HepG2 (cell line): Measurements from ENCODE around the gene SNX6. TPM values are rescaled to one million over a fixed set of nuclear protein-coding genes. Genes with fewer than 3 reads are reported as not detected.
A peak's percentile ranks its signal among the peaks of the same experiment; 100 is the strongest.

ENCODE experiments used
- AKAP8 ChIP-seq: sonication (generic); formaldehyde crosslinking; IDR thresholded peaks from 2 replicates; pipeline ENCODE4 v1.5.1; 2020; ENCODE audit warnings: mild to moderate bottlenecking, missing genetic modification reagents
- FOXO4 ChIP-seq: sonication (generic); formaldehyde crosslinking; conservative IDR thresholded peaks from 2 replicates; pipeline ENCODE4 v1.8.1; 2023; ENCODE audit warnings: missing genetic modification reagents
- HNRNPK ChIP-seq: fragments of 200-400 bp; formaldehyde crosslinking; IDR thresholded peaks from 2 replicates; pipeline ENCODE4 v1.6.1; 2018; ENCODE audit warnings: low read length, low read depth, moderate library complexity, mild to moderate bottlenecking; ENCODE audit not compliant: poor library complexity, severe bottlenecking
- NFRKB ChIP-seq: fragments of 450-650 bp; IDR thresholded peaks from 2 replicates; pipeline ENCODE4 v1.6.1; 2017
- PBX3 ChIP-seq: sonication (generic); formaldehyde crosslinking; IDR thresholded peaks from 2 replicates; pipeline ENCODE4 v1.8.1; 2023; ENCODE audit warnings: missing genetic modification reagents, inconsistent platforms, borderline replicate concordance
- RFXAP ChIP-seq: sonication (generic); formaldehyde crosslinking; IDR thresholded peaks from 2 replicates; pipeline ENCODE4 v1.4.0; 2020; ENCODE audit warnings: missing genetic modification reagents, borderline replicate concordance
- SMAD9 ChIP-seq: sonication (generic); formaldehyde crosslinking; IDR thresholded peaks from 2 replicates; pipeline ENCODE4 v1.5.1; 2020; ENCODE audit warnings: mild to moderate bottlenecking, missing genetic modification reagents
- STAG1 ChIP-seq: sonication (generic); formaldehyde crosslinking; IDR thresholded peaks from 2 replicates; pipeline ENCODE4 v1.4.0; 2020; ENCODE audit warnings: missing genetic modification reagents
- ZNF3 ChIP-seq: IDR thresholded peaks from 2 replicates; pipeline ENCODE4 v1.7.0; 2017; ENCODE audit warnings: inconsistent platforms
- ZNF331 ChIP-seq: sonication (generic); formaldehyde crosslinking; IDR thresholded peaks from 2 replicates; pipeline ENCODE4 v1.4.0; 2020; ENCODE audit warnings: missing genetic modification reagents
- ZNF672 ChIP-seq: sonication (generic); formaldehyde crosslinking; IDR thresholded peaks from 2 replicates; pipeline ENCODE4 v1.8.1; 2022; ENCODE audit warnings: missing genetic modification reagents
- ZNF747 ChIP-seq: sonication (generic); formaldehyde crosslinking; IDR thresholded peaks from 2 replicates; pipeline ENCODE4 v1.8.1; 2023; ENCODE audit warnings: missing genetic modification reagents, mild to moderate bottlenecking, borderline replicate concordance
- ZNF780A ChIP-seq: sonication (generic); formaldehyde crosslinking; IDR thresholded peaks from 2 replicates; pipeline ENCODE4 v1.8.0; 2022; ENCODE audit warnings: mild to moderate bottlenecking, missing genetic modification reagents, moderate library complexity
- polyA plus RNA-seq, 8 experiments: library from polyadenylated mRNA; depleted of rRNA in 3 of 8; stranded (reverse) in 7 of 8; unstranded in 1 of 8; fragments of >200 nt; fragmentation: Illumina TruSeq in 4 of 8; extraction: Trizol in 4 of 8; gene quantifications; 2 replicates each; pipeline versions ENCODE4 v1.2.1 to v1.2.3, GENCODE V29; 2011 to 2016; ENCODE audit warnings: low read depth in 4 of 8, missing spikeins in 1 of 8, mixed read lengths in 1 of 8; ENCODE audit not compliant: insufficient read depth in 1 of 8
- total RNA-seq, 5 experiments: library from RNA; depleted of rRNA; stranded (reverse); fragments of >200 nt; fragmentation: Illumina TruSeq; extraction: Trizol; gene quantifications; 2 replicates each; pipeline ENCODE4 v1.2.3, GENCODE V29; 2016; ENCODE audit warnings: low read depth in 1 of 5
- TF ChIP-seq, protein P1 (sequence below): sonication (generic); formaldehyde crosslinking; IDR thresholded peaks from 2 replicates; pipeline ENCODE4 v1.4.0; 2020; ENCODE audit warnings: low read depth, missing genetic modification reagents
- TF ChIP-seq, protein P2 (sequence below): sonication (generic); formaldehyde crosslinking; IDR thresholded peaks from 2 replicates; pipeline ENCODE4 v1.8.1; 2023; ENCODE audit warnings: mild to moderate bottlenecking, missing genetic modification reagents
- TF ChIP-seq, protein P3 (sequence below): sonication (generic); formaldehyde crosslinking; IDR thresholded peaks from 2 replicates; pipeline ENCODE4 v1.5.0; 2020; ENCODE audit warnings: mild to moderate bottlenecking, missing genetic modification reagents
- TF ChIP-seq, protein P4 (sequence below): fragments of 450-650 bp; IDR thresholded peaks from 2 replicates; pipeline ENCODE4 v1.6.1; 2016

Gene SNX6
- total and polyA plus RNA-seq, 2 of the 13 experiments (the other 11 are each of a cell fraction or from before 2014, with no cell fraction given), result 92.3 to 169 TPM

DNA sequence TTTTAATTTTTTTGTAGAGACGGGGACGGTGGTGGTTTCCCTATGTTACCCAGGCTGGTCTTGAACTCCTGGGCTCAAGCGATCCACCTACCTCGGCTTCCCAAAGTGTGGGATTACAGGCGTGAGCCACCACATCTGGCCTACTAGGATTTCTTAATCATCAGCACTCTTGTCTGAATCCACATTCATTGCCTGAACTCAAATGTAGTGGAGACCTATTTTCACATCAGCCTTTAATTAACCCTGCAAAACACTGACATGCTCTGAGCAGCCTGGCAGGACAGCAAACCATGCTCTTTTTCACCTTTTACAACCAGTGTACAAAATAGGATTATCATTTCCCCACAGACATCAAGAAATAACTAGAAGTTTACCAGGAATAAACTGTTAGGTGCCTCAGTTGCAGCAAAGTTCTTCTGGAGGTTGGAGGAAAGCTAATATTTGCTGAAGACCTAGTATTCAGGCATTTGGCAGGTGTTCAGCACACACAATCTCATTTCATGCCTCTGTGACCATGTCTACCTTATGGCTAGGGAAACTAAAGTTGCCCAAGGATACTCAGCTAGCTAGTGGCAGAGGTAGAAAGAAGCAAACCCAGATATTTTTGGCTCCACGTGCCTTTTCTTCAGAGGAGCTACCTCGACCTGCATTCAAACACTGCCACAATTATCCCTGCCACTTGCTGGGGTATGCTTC lies 46.7 kb upstream of the SNX6 start (continued):
- TF ChIP-seq, protein P1, sequence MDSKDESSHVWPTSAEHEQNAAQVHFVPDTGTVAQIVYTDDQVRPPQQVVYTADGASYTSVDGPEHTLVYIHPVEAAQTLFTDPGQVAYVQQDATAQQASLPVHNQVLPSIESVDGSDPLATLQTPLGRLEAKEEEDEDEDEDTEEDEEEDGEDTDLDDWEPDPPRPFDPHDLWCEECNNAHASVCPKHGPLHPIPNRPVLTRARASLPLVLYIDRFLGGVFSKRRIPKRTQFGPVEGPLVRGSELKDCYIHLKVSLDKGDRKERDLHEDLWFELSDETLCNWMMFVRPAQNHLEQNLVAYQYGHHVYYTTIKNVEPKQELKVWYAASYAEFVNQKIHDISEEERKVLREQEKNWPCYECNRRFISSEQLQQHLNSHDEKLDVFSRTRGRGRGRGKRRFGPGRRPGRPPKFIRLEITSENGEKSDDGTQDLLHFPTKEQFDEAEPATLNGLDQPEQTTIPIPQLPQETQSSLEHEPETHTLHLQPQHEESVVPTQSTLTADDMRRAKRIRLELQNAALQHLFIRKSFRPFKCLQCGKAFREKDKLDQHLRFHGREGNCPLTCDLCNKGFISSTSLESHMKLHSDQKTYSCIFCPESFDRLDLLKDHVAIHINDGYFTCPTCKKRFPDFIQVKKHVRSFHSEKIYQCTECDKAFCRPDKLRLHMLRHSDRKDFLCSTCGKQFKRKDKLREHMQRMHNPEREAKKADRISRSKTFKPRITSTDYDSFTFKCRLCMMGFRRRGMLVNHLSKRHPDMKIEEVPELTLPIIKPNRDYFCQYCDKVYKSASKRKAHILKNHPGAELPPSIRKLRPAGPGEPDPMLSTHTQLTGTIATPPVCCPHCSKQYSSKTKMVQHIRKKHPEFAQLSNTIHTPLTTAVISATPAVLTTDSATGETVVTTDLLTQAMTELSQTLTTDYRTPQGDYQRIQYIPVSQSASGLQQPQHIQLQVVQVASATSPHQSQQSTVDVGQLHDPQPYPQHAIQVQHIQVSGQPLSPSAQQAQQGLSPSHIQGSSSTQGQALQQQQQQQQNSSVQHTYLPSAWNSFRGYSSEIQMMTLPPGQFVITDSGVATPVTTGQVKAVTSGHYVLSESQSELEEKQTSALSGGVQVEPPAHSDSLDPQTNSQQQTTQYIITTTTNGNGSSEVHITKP (CRISPR knock-in tag), result no peak
- no peak for TF ChIP-seq HNRNPK
- TF ChIP-seq ZNF331 (CRISPR knock-in tag), result no peak
- TF ChIP-seq PBX3, result no peak
- TF ChIP-seq, protein P2, sequence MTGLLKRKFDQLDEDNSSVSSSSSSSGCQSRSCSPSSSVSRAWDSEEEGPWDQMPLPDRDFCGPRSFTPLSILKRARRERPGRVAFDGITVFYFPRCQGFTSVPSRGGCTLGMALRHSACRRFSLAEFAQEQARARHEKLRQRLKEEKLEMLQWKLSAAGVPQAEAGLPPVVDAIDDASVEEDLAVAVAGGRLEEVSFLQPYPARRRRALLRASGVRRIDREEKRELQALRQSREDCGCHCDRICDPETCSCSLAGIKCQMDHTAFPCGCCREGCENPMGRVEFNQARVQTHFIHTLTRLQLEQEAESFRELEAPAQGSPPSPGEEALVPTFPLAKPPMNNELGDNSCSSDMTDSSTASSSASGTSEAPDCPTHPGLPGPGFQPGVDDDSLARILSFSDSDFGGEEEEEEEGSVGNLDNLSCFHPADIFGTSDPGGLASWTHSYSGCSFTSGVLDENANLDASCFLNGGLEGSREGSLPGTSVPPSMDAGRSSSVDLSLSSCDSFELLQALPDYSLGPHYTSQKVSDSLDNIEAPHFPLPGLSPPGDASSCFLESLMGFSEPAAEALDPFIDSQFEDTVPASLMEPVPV (CRISPR knock-in tag), result no peak
- TF ChIP-seq, protein P3, sequence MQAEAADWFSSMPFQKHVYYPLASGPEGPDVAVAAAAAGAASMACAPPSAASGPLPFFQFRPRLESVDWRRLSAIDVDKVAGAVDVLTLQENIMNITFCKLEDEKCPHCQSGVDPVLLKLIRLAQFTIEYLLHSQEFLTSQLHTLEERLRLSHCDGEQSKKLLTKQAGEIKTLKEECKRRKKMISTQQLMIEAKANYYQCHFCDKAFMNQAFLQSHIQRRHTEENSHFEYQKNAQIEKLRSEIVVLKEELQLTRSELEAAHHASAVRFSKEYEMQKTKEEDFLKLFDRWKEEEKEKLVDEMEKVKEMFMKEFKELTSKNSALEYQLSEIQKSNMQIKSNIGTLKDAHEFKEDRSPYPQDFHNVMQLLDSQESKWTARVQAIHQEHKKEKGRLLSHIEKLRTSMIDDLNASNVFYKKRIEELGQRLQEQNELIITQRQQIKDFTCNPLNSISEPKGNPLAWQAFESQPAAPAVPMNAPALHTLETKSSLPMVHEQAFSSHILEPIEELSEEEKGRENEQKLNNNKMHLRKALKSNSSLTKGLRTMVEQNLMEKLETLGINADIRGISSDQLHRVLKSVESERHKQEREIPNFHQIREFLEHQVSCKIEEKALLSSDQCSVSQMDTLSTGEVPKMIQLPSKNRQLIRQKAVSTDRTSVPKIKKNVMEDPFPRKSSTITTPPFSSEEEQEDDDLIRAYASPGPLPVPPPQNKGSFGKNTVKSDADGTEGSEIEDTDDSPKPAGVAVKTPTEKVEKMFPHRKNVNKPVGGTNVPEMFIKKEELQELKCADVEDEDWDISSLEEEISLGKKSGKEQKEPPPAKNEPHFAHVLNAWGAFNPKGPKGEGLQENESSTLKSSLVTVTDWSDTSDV (CRISPR knock-in tag), result no peak
- TF ChIP-seq FOXO4 (CRISPR knock-in tag), result 0 out of 2 replicates have a peak, but pooled peaks have one; percentile 50
- TF ChIP-seq SMAD9, result no peak
- TF ChIP-seq NFRKB, result no peak
- TF ChIP-seq AKAP8 (CRISPR knock-in tag), result no peak
- TF ChIP-seq ZNF747, result 0 out of 2 replicates have a peak, but pooled peaks have one; percentile 15
- TF ChIP-seq RFXAP (CRISPR knock-in tag), result no peak
- TF ChIP-seq, protein P4, sequence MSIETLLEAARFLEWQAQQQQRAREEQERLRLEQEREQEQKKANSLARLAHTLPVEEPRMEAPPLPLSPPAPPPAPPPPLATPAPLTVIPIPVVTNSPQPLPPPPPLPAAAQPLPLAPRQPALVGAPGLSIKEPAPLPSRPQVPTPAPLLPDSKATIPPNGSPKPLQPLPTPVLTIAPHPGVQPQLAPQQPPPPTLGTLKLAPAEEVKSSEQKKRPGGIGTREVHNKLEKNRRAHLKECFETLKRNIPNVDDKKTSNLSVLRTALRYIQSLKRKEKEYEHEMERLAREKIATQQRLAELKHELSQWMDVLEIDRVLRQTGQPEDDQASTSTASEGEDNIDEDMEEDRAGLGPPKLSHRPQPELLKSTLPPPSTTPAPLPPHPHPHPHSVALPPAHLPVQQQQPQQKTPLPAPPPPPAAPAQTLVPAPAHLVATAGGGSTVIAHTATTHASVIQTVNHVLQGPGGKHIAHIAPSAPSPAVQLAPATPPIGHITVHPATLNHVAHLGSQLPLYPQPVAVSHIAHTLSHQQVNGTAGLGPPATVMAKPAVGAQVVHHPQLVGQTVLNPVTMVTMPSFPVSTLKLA, result no peak
- TF ChIP-seq ZNF672 (CRISPR knock-in tag), result no peak
- peak; percentile 85; the same call in 1 of the 2 replicates for TF ChIP-seq ZNF780A (CRISPR knock-in tag)
- TF ChIP-seq ZNF3 (CRISPR knock-in tag), result no peak
- TF ChIP-seq STAG1 (CRISPR knock-in tag), result no peak
